H1 (cell line): ENCODE data around the gene PREX1. TPM values are rescaled to one million over a fixed set of nuclear protein-coding genes. Genes with fewer than 3 reads are reported as not detected.

Source experiments
- CTCF ChIA-PET: fragments of 300-600 bp; sonication (Branson Sonifier 250); formaldehyde crosslinking; loops from one replicate; lab custom pipeline; 2021; ENCODE audit not compliant: partially characterized antibody; lab: Charles Lee
- POLR2A ChIA-PET: fragments of 300-600 bp; sonication (Branson Sonifier 250); formaldehyde crosslinking; loops from one replicate; lab custom pipeline; 2021; ENCODE audit warnings: inconsistent platforms; ENCODE audit not compliant: partially characterized antibody; lab: Charles Lee
- DNase-seq, 2 experiments: peaks; one replicate each; pipeline versions ENCODE4 v3.0.0 to v3.0.0-alpha.2; 2010 to 2022; ENCODE audit warnings: low spot score in 2 of 2, low read depth in 1 of 2, mixed read lengths in 1 of 2
- FAIRE-seq: peaks from 2 replicates; lab custom pipeline; 2011; peaks lifted over from hg19 to GRCh38; lab: Jason Lieb, UNC
- H2AFZ ChIP-seq: 2 replicates; pipeline ENCODE4 v1.8.1; 2012; ENCODE audit warnings: low read length, inconsistent platforms
- H2AK5ac ChIP-seq: 2 replicates; pipeline ENCODE4 v1.6.1; 2013; ENCODE audit warnings: low read depth, low read length
- H2BK120ac ChIP-seq: replicated peaks from 2 replicates; pipeline ENCODE3; 2013; ENCODE audit warnings: low read depth, low read length, inconsistent platforms
- H2BK12ac ChIP-seq: 2 replicates; pipeline ENCODE4 v1.6.1; 2013; ENCODE audit warnings: low read depth, low read length
- H2BK15ac ChIP-seq: 2 replicates; pipeline ENCODE4 v1.6.1; 2013; ENCODE audit warnings: low read length
- H2BK20ac ChIP-seq: 2 replicates; pipeline ENCODE4 v1.6.1; 2013; ENCODE audit warnings: low read length
- H2BK5ac ChIP-seq: 2 replicates; pipeline ENCODE4 v1.6.1; 2013; ENCODE audit warnings: low read depth, low read length
- H3K14ac ChIP-seq: 2 replicates; pipeline ENCODE4 v1.6.1; 2013; ENCODE audit warnings: inconsistent platforms; ENCODE audit not compliant: insufficient read length
- H3K18ac ChIP-seq: 2 replicates; pipeline ENCODE4 v1.6.1; 2013; ENCODE audit warnings: low read length; ENCODE audit errors: extremely low read depth
- H3K23ac ChIP-seq: 2 replicates; pipeline ENCODE4 v1.6.1; 2013; ENCODE audit warnings: inconsistent platforms; ENCODE audit not compliant: insufficient read length
- H3K23me2 ChIP-seq: 2 replicates; pipeline ENCODE4 v1.6.1; 2013; ENCODE audit warnings: low read depth, low read length
- H3K27ac ChIP-seq: 2 replicates; pipeline ENCODE4 v1.6.1; 2011; ENCODE audit warnings: low read depth, low read length, inconsistent platforms
- H3K27me3 ChIP-seq, 4 experiments: replicated peaks in 1 of 4; 1 replicate in 1 of 4; 2 replicates in 3 of 4; pipeline versions ENCODE4 v1.6.1 to v1.8.1; 2011 to 2013; ENCODE audit warnings: low read length in 3 of 4, mild to moderate bottlenecking in 3 of 4, inconsistent platforms in 2 of 4, mixed read lengths in 2 of 4, moderate library complexity in 1 of 4; ENCODE audit not compliant: control insufficient read depth in 3 of 4, insufficient read depth in 3 of 4; ENCODE audit errors: extremely low read depth in 1 of 4
- H3K36me3 ChIP-seq, 4 experiments: 2 replicates each; pipeline versions ENCODE4 v1.6.1 to v1.8.1; 2011 to 2013; ENCODE audit warnings: mild to moderate bottlenecking in 4 of 4, low read length in 3 of 4, moderate library complexity in 2 of 4, control low read depth in 1 of 4, inconsistent platforms in 1 of 4; ENCODE audit not compliant: insufficient read depth in 4 of 4, control insufficient read depth in 2 of 4
- H3K4ac ChIP-seq: replicated peaks from 2 replicates; pipeline ENCODE3; 2013; ENCODE audit warnings: low read length, low read depth, mixed read lengths, inconsistent platforms; ENCODE audit not compliant: insufficient read length
- H3K4me1 ChIP-seq, 4 experiments: replicated peaks in 1 of 4; 1 replicate in 1 of 4; 2 replicates in 3 of 4; pipeline versions ENCODE4 v1.6.1 to v1.8.1; 2011 to 2013; ENCODE audit warnings: low read length in 3 of 4, inconsistent platforms in 2 of 4, mixed read lengths in 1 of 4; ENCODE audit not compliant: insufficient read depth in 4 of 4, control insufficient read depth in 3 of 4
- H3K4me2 ChIP-seq, 2 experiments: 2 replicates each; pipeline versions ENCODE4 v1.6.1 to v1.8.1; 2011 to 2013; ENCODE audit warnings: low read depth in 2 of 2, low read length in 2 of 2, control low read depth in 1 of 2, inconsistent platforms in 1 of 2, mild to moderate bottlenecking in 1 of 2; ENCODE audit not compliant: insufficient read depth in 1 of 2
- H3K4me3 ChIP-seq, 4 experiments: fragments of 200-600, 300-600 bp in 1 of 4; sonication (generic), shearing (Covaris generic), sonication (Bioruptor Twin) in 1 of 4; 2 replicates each; pipeline versions ENCODE4 v1.5.1 to v1.8.1; 2011 to 2016; ENCODE audit warnings: low read length in 4 of 4, low read depth in 3 of 4, control low read depth in 2 of 4, inconsistent platforms in 2 of 4, mild to moderate bottlenecking in 2 of 4, mixed read lengths in 1 of 4, moderate library complexity in 1 of 4; ENCODE audit not compliant: insufficient read depth in 2 of 4; ENCODE audit errors: extremely low read depth in 1 of 4
- H3K56ac ChIP-seq: replicated peaks from 2 replicates; pipeline ENCODE3; 2013; ENCODE audit warnings: low read depth, mild to moderate bottlenecking, mixed read lengths, low read length, inconsistent platforms; ENCODE audit not compliant: insufficient read length
- H3K79me1 ChIP-seq: 2 replicates; pipeline ENCODE4 v1.6.1; 2013; ENCODE audit warnings: low read depth, low read length, control low read depth
- H3K79me2 ChIP-seq, 2 experiments: 2 replicates each; pipeline versions ENCODE4 v1.6.1 to v1.8.1; 2012 to 2013; ENCODE audit warnings: low read length in 2 of 2, mild to moderate bottlenecking in 2 of 2, inconsistent platforms in 1 of 2; ENCODE audit not compliant: insufficient read depth in 2 of 2, control insufficient read depth in 1 of 2
- H3K9ac ChIP-seq, 4 experiments: replicated peaks in 1 of 4; 1 replicate in 1 of 4; 2 replicates in 3 of 4; pipeline versions ENCODE4 v1.6.1 to v1.8.1; 2011 to 2013; ENCODE audit warnings: low read depth in 3 of 4, low read length in 3 of 4, control low read depth in 2 of 4, mild to moderate bottlenecking in 2 of 4, moderate library complexity in 2 of 4, inconsistent platforms in 1 of 4; ENCODE audit errors: extremely low read depth in 1 of 4
- H3K9me3 ChIP-seq, 2 experiments: 2 replicates each; pipeline versions ENCODE4 v1.6.1 to v1.8.1; 2012 to 2013; ENCODE audit warnings: mild to moderate bottlenecking in 2 of 2, moderate library complexity in 2 of 2, control low read depth in 1 of 2, inconsistent platforms in 1 of 2, low read depth in 1 of 2, low read length in 1 of 2, mixed read lengths in 1 of 2; ENCODE audit not compliant: insufficient read depth in 2 of 2
- H4K20me1 ChIP-seq, 2 experiments: replicated peaks in 1 of 2; 2 replicates each; pipeline versions ENCODE3 to v1.8.1; 2011 to 2013; ENCODE audit warnings: inconsistent platforms in 2 of 2, low read length in 2 of 2, mild to moderate bottlenecking in 1 of 2; ENCODE audit not compliant: insufficient read depth in 2 of 2, control insufficient read depth in 1 of 2
- H4K5ac ChIP-seq: 2 replicates; pipeline ENCODE4 v1.6.1; 2013; ENCODE audit warnings: low read length, low read depth, mixed read lengths, inconsistent platforms; ENCODE audit not compliant: insufficient read length
- H4K8ac ChIP-seq: 2 replicates; pipeline ENCODE4 v1.8.0; 2013; ENCODE audit warnings: mild to moderate bottlenecking, moderate library complexity, low read length, inconsistent platforms; ENCODE audit not compliant: insufficient read depth; ENCODE audit errors: extremely low read depth
- H4K91ac ChIP-seq: replicated peaks from 2 replicates; pipeline ENCODE3; 2013; ENCODE audit warnings: low read length, mixed read lengths, inconsistent platforms; ENCODE audit not compliant: insufficient read length
- BACH1 ChIP-seq: IDR thresholded peaks from 2 replicates; pipeline ENCODE4 v1.6.1; 2012; ENCODE audit warnings: low read length, improper control_type of control experiment
- CHD2 ChIP-seq: IDR thresholded peaks from 2 replicates; pipeline ENCODE4 v1.6.1; 2012; ENCODE audit warnings: low read length, improper control_type of control experiment
- EP300 ChIP-seq, 2 experiments: IDR thresholded peaks; 1 replicate in 1 of 2; 2 replicates in 1 of 2; pipeline ENCODE4 v1.6.1; 2011 to 2012; ENCODE audit warnings: low read depth in 2 of 2, low read length in 2 of 2, mild to moderate bottlenecking in 2 of 2, borderline replicate concordance in 1 of 2, inconsistent platforms in 1 of 2, moderate library complexity in 1 of 2
- SIRT6 ChIP-seq: IDR thresholded peaks from one replicate; pipeline ENCODE4 v1.7.1; 2012; ENCODE audit warnings: low read length, inconsistent platforms
- SP1 ChIP-seq: IDR thresholded peaks from 2 replicates; pipeline ENCODE4 v1.6.1; 2011; ENCODE audit warnings: low read depth, low read length
- TEAD4 ChIP-seq: IDR thresholded peaks from 2 replicates; pipeline ENCODE4 v1.6.1; 2012; ENCODE audit warnings: low read depth, low read length, inconsistent platforms, mixed read lengths
- WGBS, 2 experiments: shearing (Covaris generic) in 1 of 2; methylation state at CpG; one replicate each; pipeline versions ENCODE4 v1.1.6 to v1.1.7; 2013 to 2015; ENCODE audit warnings: low lambda C conversion rate in 2 of 2, mixed read lengths in 2 of 2, inconsistent platforms in 1 of 2, low coverage in 1 of 2, missing lambda C conversion rate in 1 of 2; ENCODE audit not compliant: insufficient replicate concordance in 2 of 2, insufficient coverage in 1 of 2, insufficient read length in 1 of 2; ENCODE audit errors: extremely low coverage in 1 of 2, missing lambda C conversion rate in 1 of 2; 5-methylcytosine and 5-hydroxymethylcytosine counted together
- polyA plus RNA-seq, 7 experiments: library from polyadenylated mRNA; depleted of rRNA in 3 of 7; stranded (reverse) in 5 of 7; unstranded in 2 of 7; fragments of >200 nt in 5 of 7; fragments of 200-250 nt in 2 of 7; gene quantifications; 1 replicate in 5 of 7; 2 replicates in 1 of 7; 4 replicates in 1 of 7; pipeline versions ENCODE4 v1.2.1 to v1.2.3, GENCODE V29; 2011 to 2013; ENCODE audit warnings: missing spikeins in 2 of 7, mixed read lengths in 2 of 7
- total RNA-seq: library from RNA; stranded (reverse); fragmentation: NEBNext Ultra II Directional; extraction: Animal tissue kit (Norgen Biotek cat#: 25700); gene quantifications from 2 replicates; pipeline ENCODE4 v1.2.1, GENCODE V29; 2021
- TF ChIP-seq, protein P1 (sequence below): IDR thresholded peaks from 2 replicates; pipeline ENCODE4 v1.6.1; 2012; ENCODE audit warnings: inconsistent platforms
- TF ChIP-seq, protein P2 (sequence below): IDR thresholded peaks from 2 replicates; pipeline ENCODE4 v1.6.1; 2012; ENCODE audit warnings: inconsistent platforms

Gene PREX1
- total and polyA plus RNA-seq, 2 of the 8 experiments (the other 6 are each of a cell fraction or from before 2014, with no cell fraction given) = 10.7 to 12.8 TPM

GRCh38 chr20:48763216-48763914, 64.4 kb downstream of the PREX1 start:
- no peak overlapping the region for H4K91ac ChIP-seq
- H3K4ac ChIP-seq = no peak overlapping the region
- no peak overlapping the region for H2AFZ ChIP-seq
- no peak for FAIRE-seq
- H2AK5ac ChIP-seq = no peak overlapping the region; the same call in 1 of the 2 replicates
- peak overlapping the region; percentile 61; the same call in 1 of the 2 replicates for H2BK12ac ChIP-seq
- no peak overlapping the region for H3K27ac ChIP-seq
- no peak overlapping the region for H2BK15ac ChIP-seq
- no peaks in the 10 kb centered on the region for H3K23me2 ChIP-seq
- H4K8ac ChIP-seq = no peak overlapping the region
- no peaks in the 10 kb centered on the region for H4K20me1 ChIP-seq
- H3K9ac ChIP-seq = no peak overlapping the region
- peak overlapping the region; percentile 62; the same call in 1 of the 2 replicates for H2BK5ac ChIP-seq
- no peaks in the 10 kb centered on the region for H3K27me3 ChIP-seq
- H2BK20ac ChIP-seq = 0 out of 2 replicates have a peak overlapping the region, but pooled peaks have one; percentile 37
- H3K9me3 ChIP-seq = peaks cover 8% of the 10 kb centered on the region in 2 experiments
- no peak for DNase-seq
- H3K14ac ChIP-seq = no peak overlapping the region
- H3K79me2 ChIP-seq = no peaks in the 10 kb centered on the region
- peaks cover 0 to 10% (median 2%) of the 10 kb centered on the region in 4 experiments; a peak in 2 of 7 replicates for H3K4me1 ChIP-seq
- CTCF ChIA-PET = no interaction called here
- H3K79me1 ChIP-seq = no peaks in the 10 kb centered on the region
- no peak overlapping the region for H3K18ac ChIP-seq
- H4K5ac ChIP-seq = no peak overlapping the region
- TF ChIP-seq, protein P1, sequence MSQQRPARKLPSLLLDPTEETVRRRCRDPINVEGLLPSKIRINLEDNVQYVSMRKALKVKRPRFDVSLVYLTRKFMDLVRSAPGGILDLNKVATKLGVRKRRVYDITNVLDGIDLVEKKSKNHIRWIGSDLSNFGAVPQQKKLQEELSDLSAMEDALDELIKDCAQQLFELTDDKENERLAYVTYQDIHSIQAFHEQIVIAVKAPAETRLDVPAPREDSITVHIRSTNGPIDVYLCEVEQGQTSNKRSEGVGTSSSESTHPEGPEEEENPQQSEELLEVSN = peak; percentile 90
- TF ChIP-seq SIRT6 = no peak
- TF ChIP-seq TEAD4 = peak; percentile 33; the same call in 1 of the 2 replicates
- TF ChIP-seq EP300 (IDR thresholded peaks at IDR 0.05; ENCODE audit: borderline replicate concordance in 1 of 2, low read depth in 2 of 2, low read length in 2 of 2) = no peak
- TF ChIP-seq SP1 = no peak
- TF ChIP-seq, protein P2, sequence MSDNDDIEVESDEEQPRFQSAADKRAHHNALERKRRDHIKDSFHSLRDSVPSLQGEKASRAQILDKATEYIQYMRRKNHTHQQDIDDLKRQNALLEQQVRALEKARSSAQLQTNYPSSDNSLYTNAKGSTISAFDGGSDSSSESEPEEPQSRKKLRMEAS = peak; percentile 60; the same call in 1 of the 2 replicates
- no peak for TF ChIP-seq CHD2
- no peak for TF ChIP-seq BACH1
- H3K56ac ChIP-seq = no peak overlapping the region
- no peak overlapping the region for H3K4me3 ChIP-seq
- H3K23ac ChIP-seq = no peak overlapping the region
- no peak overlapping the region for H2BK120ac ChIP-seq
- POLR2A ChIA-PET = interaction anchor here (1.3 to 2.4 kb wide), 2 partner anchors 11 to 13 kb away, joined by 5 to 10 read pairs; no protein-coding TSS in a partner anchor
- 81% methylated on average over 13 of the region's 13 CpGs; no CpG with 5 or more reads in 1 of the 2 experiments for WGBS, 2 experiments
- H3K4me2 ChIP-seq = no peak overlapping the region
- no peaks in the 10 kb centered on the region; a peak in 1 of 8 replicates for H3K36me3 ChIP-seq
